Measurements from ENCODE around the gene PTPRO. TPM values are rescaled to one million over a fixed set of nuclear protein-coding genes. Genes with fewer than 3 reads are reported as not detected.

PTPRO gene
- total RNA-seq, 1 donor from 2014 or later = 21.4 TPM

GRCh38 chr12:15580431-15580830, 258.1 kb downstream of the PTPRO start:
- ATAC-seq = no peak
- no peaks in the 10 kb centered on the region for H3K9me3 ChIP-seq
- H3K27me3 ChIP-seq (ENCODE audit: low read depth) = no peaks in the 10 kb centered on the region
- no peak for DNase-seq
- no peak overlapping the region for H3K4me3 ChIP-seq
- no peak for TF ChIP-seq CTCF (IDR thresholded peaks at IDR 0.05)
- H3K27ac ChIP-seq = no peak overlapping the region
- peaks cover 4% of the 10 kb centered on the region for H3K36me3 ChIP-seq
- no peaks in the 10 kb centered on the region for H3K4me1 ChIP-seq
- intact Hi-C loops (cut with DNase I) = no loop called here

GRCh38 chr12:15581006-15581405, 258.7 kb downstream of the PTPRO start:
- Histone ChIP-seq H3K9me3 (no peaks in the 10 kb centered on the region), H3K27ac (no peak overlapping the region), H3K36me3 (peaks cover 4% of the 10 kb centered on the region), H3K4me1 (no peaks in the 10 kb centered on the region), H3K27me3 (ENCODE audit: low read depth) (no peaks in the 10 kb centered on the region), H3K4me3 (no peak overlapping the region)
- no peak for ATAC-seq
- no peak for TF ChIP-seq CTCF (IDR thresholded peaks at IDR 0.05)
- no peak for DNase-seq
- intact Hi-C loops (cut with DNase I) = no loop called here

- ATAC-seq = no peak
- Histone ChIP-seq H3K4me3 (no peak overlapping the region), H3K36me3 (peaks cover 4% of the 10 kb centered on the region), H3K9me3 (no peaks in the 10 kb centered on the region), H3K27ac (no peak overlapping the region), H3K27me3 (ENCODE audit: low read depth) (no peaks in the 10 kb centered on the region), H3K4me1 (no peaks in the 10 kb centered on the region)
- no peak for TF ChIP-seq CTCF (IDR thresholded peaks at IDR 0.05)
- intact Hi-C loops (cut with DNase I) = no loop called here
- no peak for DNase-seq
These were observed 261.5 kb downstream of the PTPRO start for GRCh38 chr12:15583804-15584203.

GRCh38 chr12:15584366-15585041, 262.2 kb downstream of the PTPRO start:
- ATAC-seq = peak; percentile 49 to 50
- H3K27me3 ChIP-seq (ENCODE audit: low read depth) = no peaks in the 10 kb centered on the region
- no peak overlapping the region for H3K4me3 ChIP-seq
- H3K9me3 ChIP-seq = no peaks in the 10 kb centered on the region
- peak; percentile 58 for TF ChIP-seq CTCF (IDR thresholded peaks at IDR 0.05)
- no peak overlapping the region for H3K27ac ChIP-seq
- peaks cover 4% of the 10 kb centered on the region for H3K36me3 ChIP-seq
- no peaks in the 10 kb centered on the region for H3K4me1 ChIP-seq
- no peak for DNase-seq
- intact Hi-C loops (cut with DNase I) = no loop called here

- Histone ChIP-seq H3K27me3 (ENCODE audit: low read depth) (no peaks in the 10 kb centered on the region), H3K27ac (no peak overlapping the region), H3K36me3 (peaks cover 4% of the 10 kb centered on the region), H3K9me3 (no peaks in the 10 kb centered on the region), H3K4me1 (no peaks in the 10 kb centered on the region), H3K4me3 (no peak overlapping the region)
- DNase-seq (no peak), ATAC-seq (no peak)
- intact Hi-C loops (cut with DNase I) = loop anchor here (5.0 kb wide), 1 partner anchor 268 kb away; no protein-coding TSS in a partner anchor
- TF ChIP-seq CTCF (IDR thresholded peaks at IDR 0.05) = no peak
These were observed 267.2 kb downstream of the PTPRO start for GRCh38 chr12:15589328-15590032.

Measured in lower lobe of right lung (tissue), 2 donors.